GM12872 (cell line): ENCODE results near the gene MT1G.

Experiments
- CTCF ChIP-seq: IDR thresholded peaks from 3 replicates; pipeline ENCODE4 v1.5.1; 2011; ENCODE audit warnings: low read depth, mild to moderate bottlenecking, low read length, moderate library complexity; ENCODE audit not compliant: insufficient read depth

MT1G gene

GRCh38 chr16:56675685-56676210, 7.9 kb upstream of the MT1G start:
- TF ChIP-seq CTCF = no peak

GRCh38 chr16:56673921-56674320, 6.1 kb upstream of the MT1G start:
- 0 out of 3 replicates have a peak, but pooled peaks have one; percentile 28 for TF ChIP-seq CTCF

GRCh38 chr16:56672761-56673536, 5.1 kb upstream of the MT1G start:
- no peak for TF ChIP-seq CTCF

- no peak for TF ChIP-seq CTCF
Observed at GRCh38 chr16:56670620-56670934, 2.7 kb upstream of the MT1G start.

GRCh38 chr16:56669840-56670619, 2.2 kb upstream of the MT1G start:
- TF ChIP-seq CTCF = no peak

- TF ChIP-seq CTCF = no peak
Observed at GRCh38 chr16:56669005-56669839, 1.4 kb upstream of the MT1G start, which contains the start of gene MT1H. Gene MT1H (plus strand): TSS chr16:56669814. CDS start chr16:56669885, 71 bp downstream.

GRCh38 chr16:56664506-56664905, 3.4 kb downstream of the MT1G start:
- TF ChIP-seq CTCF = no peak
